WTC11 (cell line): ENCODE results near the gene LDB2. TPM values are rescaled to one million over a fixed set of nuclear protein-coding genes. Genes with fewer than 3 reads are reported as not detected.

Experiments
- ATAC-seq: fragments of 200-7000 bp; cut with Tn5 transposase; 2 replicates; pipeline ENCODE4 v1.10.0; 2021; ENCODE audit warnings: mild to moderate bottlenecking, moderate library complexity
- CTCF ChIA-PET: fragments of 300-600 bp; sonication (Branson Sonifier 250); formaldehyde crosslinking; loops from one replicate; lab custom pipeline; 2021; ENCODE audit warnings: antibody characterized with exemption; lab: Charles Lee
- POLR2A ChIA-PET: fragments of 350-600 bp; sonication (Branson Sonifier 250); formaldehyde crosslinking; loops from one replicate; lab custom pipeline; 2021; ENCODE audit warnings: antibody characterized with exemption; lab: Charles Lee
- DNase-seq: peaks from one replicate; pipeline ENCODE4 v3.0.0; 2021; ENCODE audit warnings: low spot score
- H3K27ac Mint-ChIP-seq: 2 replicates; pipeline ENCODE4 v1.8.0; 2021; ENCODE audit warnings: mixed read lengths
- H3K27me3 Mint-ChIP-seq: 2 replicates; pipeline ENCODE4 v1.8.0; 2021; ENCODE audit warnings: low read depth, mild to moderate bottlenecking, moderate library complexity, mixed read lengths
- H3K36me3 Mint-ChIP-seq: 2 replicates; pipeline ENCODE4 v1.8.0; 2021; ENCODE audit warnings: mixed read lengths
- H3K4me1 Mint-ChIP-seq: 2 replicates; pipeline ENCODE4 v1.8.0; 2022; ENCODE audit warnings: mixed read lengths
- H3K4me3 Mint-ChIP-seq: 2 replicates; pipeline ENCODE4 v1.8.0; 2021; ENCODE audit warnings: mild to moderate bottlenecking, moderate library complexity, mixed read lengths
- H3K9me3 Mint-ChIP-seq: 2 replicates; pipeline ENCODE4 v1.8.0; 2021; ENCODE audit warnings: mixed read lengths
- ATF1 ChIP-seq: sonication (generic); formaldehyde crosslinking; IDR thresholded peaks from 2 replicates; pipeline ENCODE4 v1.8.1; 2023; ENCODE audit warnings: mild to moderate bottlenecking, moderate library complexity, missing genetic modification reagents
- E2F4 ChIP-seq: sonication (generic); formaldehyde crosslinking; IDR thresholded peaks from 2 replicates; pipeline ENCODE4 v1.8.1; 2022; ENCODE audit warnings: low read depth, mild to moderate bottlenecking, moderate library complexity, missing genetic modification reagents, borderline replicate concordance
- FOXJ3 ChIP-seq: sonication (generic); formaldehyde crosslinking; IDR thresholded peaks from 2 replicates; pipeline ENCODE4 v1.9.0; 2021; ENCODE audit warnings: missing genetic modification reagents, mild to moderate bottlenecking, borderline replicate concordance
- FOXK1 ChIP-seq: sonication (generic); formaldehyde crosslinking; IDR thresholded peaks from 2 replicates; pipeline ENCODE4 v1.8.0; 2022; ENCODE audit warnings: mild to moderate bottlenecking, moderate library complexity, missing genetic modification reagents
- FOXP4 ChIP-seq: sonication (generic); formaldehyde crosslinking; IDR thresholded peaks from 2 replicates; pipeline ENCODE4 v1.8.0; 2022; ENCODE audit warnings: mild to moderate bottlenecking, missing genetic modification reagents
- GABPB1 ChIP-seq: sonication (generic); formaldehyde crosslinking; IDR thresholded peaks from 2 replicates; pipeline ENCODE4 v1.8.1; 2023; ENCODE audit warnings: mild to moderate bottlenecking, missing genetic modification reagents
- HMGA2 ChIP-seq: fragments of 250-450 bp; sonication (Bioruptor Pico); IDR thresholded peaks from 2 replicates; pipeline ENCODE4 v1.4.0; 2021; ENCODE audit warnings: mild to moderate bottlenecking, moderate library complexity
- MLX ChIP-seq: sonication (generic); formaldehyde crosslinking; IDR thresholded peaks from 2 replicates; pipeline ENCODE4 v1.8.1; 2023; ENCODE audit warnings: mild to moderate bottlenecking, missing genetic modification reagents, moderate library complexity
- NFATC4 ChIP-seq: fragments of 250-450 bp; sonication (Bioruptor Pico); IDR thresholded peaks from 2 replicates; pipeline ENCODE4 v1.9.0; 2021; ENCODE audit warnings: mild to moderate bottlenecking
- NFE2L1 ChIP-seq: sonication (generic); formaldehyde crosslinking; IDR thresholded peaks from 2 replicates; pipeline ENCODE4 v1.8.1; 2023; ENCODE audit warnings: missing genetic modification reagents
- PREB ChIP-seq: sonication (generic); formaldehyde crosslinking; IDR thresholded peaks from 2 replicates; pipeline ENCODE4 v1.8.1; 2022; ENCODE audit warnings: mild to moderate bottlenecking, missing genetic modification reagents, moderate library complexity, borderline replicate concordance
- RORB ChIP-seq: fragments of 250-450 bp; sonication (Bioruptor Pico); IDR thresholded peaks from 2 replicates; pipeline ENCODE4 v1.9.0; 2021; ENCODE audit warnings: mild to moderate bottlenecking
- SMAD4 ChIP-seq: sonication (generic); formaldehyde crosslinking; IDR thresholded peaks from 2 replicates; pipeline ENCODE4 v1.8.0; 2022; ENCODE audit warnings: mild to moderate bottlenecking, missing genetic modification reagents
- SOX15 ChIP-seq: fragments of 250-450 bp; sonication (Bioruptor Pico); IDR thresholded peaks from 2 replicates; pipeline ENCODE4 v1.9.0; 2021; ENCODE audit warnings: mild to moderate bottlenecking
- SP1 ChIP-seq: sonication (generic); formaldehyde crosslinking; conservative IDR thresholded peaks from 2 replicates; pipeline ENCODE4 v1.8.1; 2022; ENCODE audit warnings: missing genetic modification reagents
- TEAD1 ChIP-seq: sonication (generic); formaldehyde crosslinking; IDR thresholded peaks from 2 replicates; pipeline ENCODE4 v1.8.0; 2022; ENCODE audit warnings: mild to moderate bottlenecking, missing genetic modification reagents
- ZBTB43 ChIP-seq: sonication (generic); formaldehyde crosslinking; IDR thresholded peaks from 2 replicates; pipeline ENCODE4 v1.8.1; 2023; ENCODE audit warnings: mild to moderate bottlenecking, missing genetic modification reagents
- ZNF121 ChIP-seq: sonication (generic); formaldehyde crosslinking; IDR thresholded peaks from 2 replicates; pipeline ENCODE4 v1.8.0; 2023; ENCODE audit warnings: missing genetic modification reagents
- ZNF232 ChIP-seq: sonication (generic); formaldehyde crosslinking; IDR thresholded peaks from 2 replicates; pipeline ENCODE4 v1.8.0; 2022; ENCODE audit warnings: mild to moderate bottlenecking, missing genetic modification reagents
- ZNF425 ChIP-seq: fragments of 250-450 bp; sonication (Bioruptor Pico); conservative IDR thresholded peaks from 2 replicates; pipeline ENCODE4 v1.9.0; 2021; ENCODE audit warnings: mild to moderate bottlenecking
- ZNF671 ChIP-seq: fragments of 250-450 bp; sonication (Bioruptor Pico); IDR thresholded peaks from 2 replicates; pipeline ENCODE4 v1.8.0; 2021; ENCODE audit warnings: mild to moderate bottlenecking
- total RNA-seq: library from RNA; stranded (reverse); gene quantifications from 3 replicates; pipeline ENCODE4 v1.2.3, GENCODE V29; 2021

LDB2 gene
- total RNA-seq, 1 experiment from 2014 or later = 62.4 TPM

- ChIA-PET POLR2A (no interaction called here), CTCF (no interaction called here)
Observed at GRCh38 chr4:16466581-16466980, 431.9 kb downstream of the LDB2 start.

GRCh38 chr4:16464651-16465050 lies 433.8 kb downstream of the LDB2 start:
- POLR2A ChIA-PET = no interaction called here
- Mint-ChIP-seq H3K27ac (no peak overlapping the region), H3K9me3 (peaks cover 9% of the 10 kb centered on the region), H3K36me3 (no peaks in the 10 kb centered on the region), H3K27me3 (peaks cover 13% of the 10 kb centered on the region), H3K4me3 (no peak overlapping the region), H3K4me1 (no peaks in the 10 kb centered on the region)
- no peak for DNase-seq
- CTCF ChIA-PET = no interaction called here
- ATAC-seq = no peak
- TF ChIP-seq E2F4 (CRISPR knock-in tag) (no peak), ZBTB43 (no peak), TEAD1 (CRISPR knock-in tag) (no peak), ZNF232 (no peak), ATF1 (CRISPR knock-in tag) (no peak), SP1 (CRISPR knock-in tag) (no peak), ZNF121 (CRISPR knock-in tag) (no peak), RORB (CRISPR knock-in tag) (no peak)

More at GRCh38 chr4:16466581-16466980, 431.9 kb downstream of the LDB2 start:
- H3K27ac Mint-ChIP-seq = no peak overlapping the region
- no peak for TF ChIP-seq HMGA2 (CRISPR knock-in tag)
- no peak for TF ChIP-seq ZNF425 (CRISPR knock-in tag)
- TF ChIP-seq RORB (CRISPR knock-in tag) = no peak
- TF ChIP-seq FOXP4 (CRISPR knock-in tag) = no peak
- TF ChIP-seq ZBTB43 = no peak
- no peak for TF ChIP-seq FOXK1
- TF ChIP-seq SOX15 (CRISPR knock-in tag) = no peak
- no peak for TF ChIP-seq ZNF671
- no peak for TF ChIP-seq MLX
- no peak for TF ChIP-seq NFATC4
- TF ChIP-seq SMAD4 (CRISPR knock-in tag) = no peak
- TF ChIP-seq GABPB1 (CRISPR knock-in tag) = no peak
- TF ChIP-seq ZNF121 (CRISPR knock-in tag) = no peak
- no peak for TF ChIP-seq FOXJ3 (CRISPR knock-in tag)
- no peak for TF ChIP-seq ZNF232
- no peak for TF ChIP-seq NFE2L1 (CRISPR knock-in tag)
- TF ChIP-seq PREB (CRISPR knock-in tag) = no peak
- no peaks in the 10 kb centered on the region for H3K4me1 Mint-ChIP-seq
- peaks cover 9% of the 10 kb centered on the region for H3K9me3 Mint-ChIP-seq
- peaks cover 9% of the 10 kb centered on the region for H3K27me3 Mint-ChIP-seq
- no peak for ATAC-seq
- no peak overlapping the region for H3K4me3 Mint-ChIP-seq
- DNase-seq = no peak
- H3K36me3 Mint-ChIP-seq = no peaks in the 10 kb centered on the region
